ENCODE results near the gene TTLL11. TPM values are rescaled to one million over a fixed set of nuclear protein-coding genes. Genes with fewer than 3 reads are reported as not detected.

The TTLL11 gene
- polyA plus RNA-seq, 1 of the 3 experiments (the other 2 are of a cell fraction), result 6.8 TPM

DNA sequence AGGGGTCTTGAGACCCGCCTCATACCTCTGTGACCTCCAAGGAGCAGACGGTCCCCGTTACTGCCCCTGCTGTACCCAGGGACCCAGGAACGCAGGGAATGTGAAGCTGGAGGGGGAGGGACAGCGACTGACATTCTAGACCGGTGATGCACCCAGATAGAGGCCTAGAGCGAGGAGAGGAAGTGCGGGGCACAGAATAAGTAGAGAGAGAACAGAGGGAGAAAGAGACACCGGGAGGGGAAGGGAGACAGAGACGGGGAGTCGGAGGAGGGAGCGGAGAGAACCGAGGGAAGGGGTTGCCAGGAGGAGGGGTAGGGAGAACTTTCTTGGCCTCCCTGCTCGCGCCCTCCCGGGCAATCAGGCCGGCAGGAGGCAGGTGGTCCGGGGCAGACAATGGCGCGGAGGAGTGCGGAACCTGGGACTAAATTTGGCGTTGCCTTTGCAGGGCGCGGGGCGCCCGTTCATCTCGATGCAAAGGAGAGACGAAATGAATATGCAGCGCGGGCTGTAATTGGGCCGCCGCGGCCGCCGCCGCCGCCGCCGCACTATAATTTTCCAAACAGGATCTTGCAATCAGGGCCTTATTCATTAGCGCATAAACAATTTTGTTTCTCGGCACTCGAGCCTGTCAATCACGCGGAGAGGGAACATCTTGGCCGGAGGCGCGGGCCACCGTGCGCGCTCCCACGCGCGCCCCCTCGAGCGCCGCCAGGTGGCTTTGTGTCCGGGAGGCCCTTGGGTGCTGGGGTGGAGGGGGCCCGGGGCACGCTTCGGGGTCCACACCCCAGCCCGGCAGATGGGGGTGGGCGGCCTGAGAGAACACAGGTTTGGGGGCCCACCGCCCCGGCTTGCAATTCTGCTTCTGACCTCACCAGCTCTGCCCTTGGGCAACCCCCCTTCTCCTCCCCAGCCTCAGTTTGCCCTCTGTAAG is 33.5 kb upstream of the TTLL11 start:
- H3F3A ChIP-seq (replicated peaks; ENCODE audit: insufficient read depth), result no peaks in the 10 kb centered on the region
- 41% methylated on average over 28 of the region's 64 CpGs for WGBS (ENCODE audit: low lambda C conversion rate)
- no peak overlapping the region for H3K27ac ChIP-seq (ENCODE audit: low read depth in 2 of 2, low read length in 1 of 2)
- no peaks in the 10 kb centered on the region for H3K79me2 ChIP-seq (ENCODE audit: insufficient read depth)
- H3K9me3 ChIP-seq, result no peaks in the 10 kb centered on the region
- H3K9ac ChIP-seq, result no peak overlapping the region
- H3K4me2 ChIP-seq, result peak overlapping the region; percentile 52; the same call in 1 of the 2 replicates
- H3K27me3 ChIP-seq (ENCODE audit: insufficient read depth), result no peaks in the 10 kb centered on the region
- TF ChIP-seq CTCF (IDR thresholded peaks at IDR 0.05), result 0 out of 2 replicates have a peak, but pooled peaks have one; percentile 10
- no peak for TF ChIP-seq POLR2AphosphoS5 (IDR thresholded peaks at IDR 0.05; ENCODE audit: low read depth, low read length)
- TF ChIP-seq, protein P1, sequence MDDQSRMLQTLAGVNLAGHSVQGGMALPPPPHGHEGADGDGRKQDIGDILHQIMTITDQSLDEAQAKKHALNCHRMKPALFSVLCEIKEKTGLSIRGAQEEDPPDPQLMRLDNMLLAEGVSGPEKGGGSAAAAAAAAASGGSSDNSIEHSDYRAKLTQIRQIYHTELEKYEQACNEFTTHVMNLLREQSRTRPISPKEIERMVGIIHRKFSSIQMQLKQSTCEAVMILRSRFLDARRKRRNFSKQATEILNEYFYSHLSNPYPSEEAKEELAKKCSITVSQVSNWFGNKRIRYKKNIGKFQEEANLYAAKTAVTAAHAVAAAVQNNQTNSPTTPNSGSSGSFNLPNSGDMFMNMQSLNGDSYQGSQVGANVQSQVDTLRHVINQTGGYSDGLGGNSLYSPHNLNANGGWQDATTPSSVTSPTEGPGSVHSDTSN (IDR thresholded peaks at IDR 0.05), result peak; percentile 32; the same call in 1 of the 2 replicates
- DNase-seq, result peak; percentile 53
- no peaks in the 10 kb centered on the region for H3K9me2 ChIP-seq
- peak overlapping the region; percentile 70; the same call in 1 of the 2 replicates for H2AFZ ChIP-seq (ENCODE audit: low read depth)
- no peaks in the 10 kb centered on the region for H3K36me3 ChIP-seq (replicated peaks in 1 of 2; ENCODE audit: control insufficient read depth in 1 of 2, insufficient read depth in 2 of 2, low read length in 1 of 2)
- ChIA-PET CTCF (interaction anchor here (0.6 to 15.3 kb wide), 23 partner anchors 8 to 684 kb away, joined by 3 to 528 read pairs (median 8); partner anchors contain the start of gene TTLL11), POLR2A (interaction anchor here (0.6 kb wide), 1 partner anchor 326 kb away, joined by 5 read pairs; no protein-coding TSS in a partner anchor)
- peaks cover 6 to 8% of the 10 kb centered on the region in 2 experiments; a peak in 2 of 4 replicates for H3K4me1 ChIP-seq (ENCODE audit: control insufficient read depth in 1 of 2, insufficient read depth in 2 of 2, low read depth in 1 of 2, low read length in 1 of 2)
- peak overlapping the region in 1 of 2 experiments; percentile 16; a peak in 1 of 4 replicates for H3K4me3 ChIP-seq (ENCODE audit: low read depth in 2 of 2, low read length in 1 of 2)
- no peaks in the 10 kb centered on the region for H4K20me1 ChIP-seq (ENCODE audit: insufficient read depth)

DNA sequence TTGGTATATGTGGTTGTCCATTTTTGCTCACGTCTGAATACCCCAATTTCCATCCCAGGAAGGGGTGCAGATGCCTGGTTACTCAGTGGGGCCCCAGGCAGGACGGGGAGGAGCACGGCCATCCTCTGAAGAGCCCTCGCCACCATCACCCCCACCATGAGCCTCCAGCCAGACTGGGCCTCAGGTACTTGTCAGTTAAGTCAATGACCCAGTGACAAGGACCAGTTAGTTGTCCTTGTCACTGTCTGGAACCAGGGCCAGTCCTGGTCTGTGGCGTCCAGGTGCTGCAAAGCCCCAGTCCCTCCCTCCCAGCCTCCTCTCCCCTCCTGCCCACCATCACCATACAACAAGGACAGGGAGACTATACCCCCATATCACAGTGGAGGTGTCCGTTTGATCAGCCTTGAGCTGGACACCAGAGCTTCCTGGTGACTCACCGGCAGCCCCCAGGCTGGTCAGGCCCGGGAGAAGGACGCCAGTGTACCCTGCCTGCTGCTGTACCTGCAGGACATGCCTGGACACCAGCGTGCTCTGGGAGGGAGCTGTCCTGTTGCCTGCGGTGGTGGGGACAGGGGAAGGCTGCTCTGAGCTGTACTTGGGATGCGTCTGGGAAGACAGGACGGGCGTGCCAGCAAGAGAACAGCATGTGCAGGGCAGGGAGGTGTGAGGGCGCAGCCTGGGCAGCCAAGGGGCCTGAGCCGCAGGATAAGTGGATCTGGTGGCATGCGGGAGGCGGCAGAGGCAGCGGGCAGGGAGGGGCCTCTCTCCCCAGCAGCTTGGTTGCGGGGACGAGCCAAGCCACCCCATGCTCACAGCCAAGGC is 32.6 kb upstream of the TTLL11 start:
- 71% methylated on average over 18 of the region's 21 CpGs for WGBS (ENCODE audit: low lambda C conversion rate)
- POLR2A ChIA-PET, result interaction anchor here (0.6 to 1.5 kb wide), 2 partner anchors 225 to 327 kb away, joined by 5 to 8 read pairs; no protein-coding TSS in a partner anchor
- no peak for TF ChIP-seq TCF12 (IDR thresholded peaks at IDR 0.05)
- TF ChIP-seq MAX (IDR thresholded peaks at IDR 0.05; ENCODE audit: low read depth), result no peak
- TF ChIP-seq TEAD4 (IDR thresholded peaks at IDR 0.05; ENCODE audit: borderline replicate concordance, insufficient read depth), result no peak
- TF ChIP-seq RCOR1 (IDR thresholded peaks at IDR 0.05; ENCODE audit: low read length), result no peak
- no peak for TF ChIP-seq JUND (IDR thresholded peaks at IDR 0.05)
- TF ChIP-seq CHD2 (IDR thresholded peaks at IDR 0.05; ENCODE audit: low read length, partially characterized antibody), result no peak
- no peak for TF ChIP-seq EP300 (IDR thresholded peaks at IDR 0.05; ENCODE audit: borderline replicate concordance in 1 of 2, low read depth in 1 of 2, low read length in 1 of 2)
- TF ChIP-seq NRF1 (IDR thresholded peaks at IDR 0.05; ENCODE audit: low read depth, low read length), result no peak
- no peak for TF ChIP-seq RFX5 (IDR thresholded peaks at IDR 0.05; ENCODE audit: low read length)
- TF ChIP-seq RXRA (IDR thresholded peaks at IDR 0.05; ENCODE audit: borderline replicate concordance, low read depth), result no peak
- TF ChIP-seq SIN3A (IDR thresholded peaks at IDR 0.05; ENCODE audit: borderline replicate concordance, low read depth, low read length), result no peak
- TF ChIP-seq REST (IDR thresholded peaks at IDR 0.05; ENCODE audit: low read depth, low read length), result no peak
- no peak for TF ChIP-seq TAF1 (IDR thresholded peaks at IDR 0.05; ENCODE audit: borderline replicate concordance, low read depth, low read length)
- TF ChIP-seq FOXM1 (IDR thresholded peaks at IDR 0.05; ENCODE audit: low read depth), result no peak

More for the DNA sequence above, 32.6 kb upstream of the TTLL11 start:
- CTCF ChIA-PET, result interaction anchor here (0.5 to 15.3 kb wide), 44 partner anchors 9 to 685 kb away, joined by 3 to 528 read pairs (median 6); partner anchors contain the start of genes MORN5, MRRF, NDUFA8 and RBM18
- H3K79me2 ChIP-seq (ENCODE audit: insufficient read depth), result no peaks in the 10 kb centered on the region
- H3K27ac ChIP-seq (ENCODE audit: low read depth in 2 of 2, low read length in 1 of 2), result no peak overlapping the region
- no peaks in the 10 kb centered on the region for H3K36me3 ChIP-seq (replicated peaks in 1 of 2; ENCODE audit: control insufficient read depth in 1 of 2, insufficient read depth in 2 of 2, low read length in 1 of 2)
- H3K27me3 ChIP-seq (ENCODE audit: insufficient read depth), result no peaks in the 10 kb centered on the region
- H3F3A ChIP-seq (replicated peaks; ENCODE audit: insufficient read depth), result no peaks in the 10 kb centered on the region
- H3K9ac ChIP-seq, result no peak overlapping the region
- no peaks in the 10 kb centered on the region for H3K9me2 ChIP-seq
- H3K4me1 ChIP-seq (ENCODE audit: control insufficient read depth in 1 of 2, insufficient read depth in 2 of 2, low read depth in 1 of 2, low read length in 1 of 2), result peaks cover 6 to 8% of the 10 kb centered on the region in 2 experiments; a peak in 2 of 4 replicates
- H3K4me3 ChIP-seq (ENCODE audit: low read depth in 2 of 2, low read length in 1 of 2), result no peak overlapping the region; a peak in 1 of 4 replicates
- DNase-seq, result peak; percentile 56
- peak overlapping the region; percentile 70; the same call in 1 of the 2 replicates for H2AFZ ChIP-seq (ENCODE audit: low read depth)
- H4K20me1 ChIP-seq (ENCODE audit: insufficient read depth), result no peaks in the 10 kb centered on the region
- no peaks in the 10 kb centered on the region for H3K9me3 ChIP-seq
- 0 out of 2 replicates have a peak overlapping the region, but pooled peaks have one; percentile 52 for H3K4me2 ChIP-seq

All from SK-N-SH (cell line).